H1 (cell line): Measurements from ENCODE around the gene HCAR1. TPM values are rescaled to one million over a fixed set of nuclear protein-coding genes. Genes with fewer than 3 reads are reported as not detected.

Experiments
- ASH2L ChIP-seq: fragments of 200-600, 300-600 bp; sonication (generic); IDR thresholded peaks from one replicate; pipeline ENCODE4 v1.7.1; 2017; ENCODE audit warnings: low read length
- BCL11A ChIP-seq, 2 experiments: IDR thresholded peaks; one replicate each; pipeline ENCODE4 v1.6.1; 2011; ENCODE audit warnings: low read depth in 2 of 2, low read length in 2 of 2, mild to moderate bottlenecking in 2 of 2
- MAFK ChIP-seq: IDR thresholded peaks from 2 replicates; pipeline ENCODE4 v1.6.1; 2012; ENCODE audit warnings: low read depth, mild to moderate bottlenecking, improper control_type of control experiment, low read length
- NANOG ChIP-seq: IDR thresholded peaks from 2 replicates; pipeline ENCODE4 v1.6.1; 2011; ENCODE audit warnings: low read length, low read depth, mild to moderate bottlenecking, inconsistent platforms; ENCODE audit not compliant: insufficient read depth, poor library complexity, severe bottlenecking
- POU5F1 ChIP-seq: IDR thresholded peaks from 2 replicates; pipeline ENCODE4 v1.6.1; 2011; ENCODE audit warnings: low read depth, mild to moderate bottlenecking, low read length, moderate library complexity
- TAF1 ChIP-seq: IDR thresholded peaks from 2 replicates; pipeline ENCODE4 v1.6.1; 2011; ENCODE audit warnings: mild to moderate bottlenecking, low read depth, low read length
- TAF7 ChIP-seq: optimal IDR thresholded peaks from 2 replicates; pipeline ENCODE3; 2011; ENCODE audit warnings: low read depth, mild to moderate bottlenecking, inconsistent platforms, low read length, moderate library complexity, borderline replicate concordance
- polyA plus RNA-seq, 7 experiments: library from polyadenylated mRNA; depleted of rRNA in 3 of 7; stranded (reverse) in 5 of 7; unstranded in 2 of 7; fragments of >200 nt in 5 of 7; fragments of 200-250 nt in 2 of 7; gene quantifications; 1 replicate in 5 of 7; 2 replicates in 1 of 7; 4 replicates in 1 of 7; pipeline versions ENCODE4 v1.2.1 to v1.2.3, GENCODE V29; 2011 to 2013; ENCODE audit warnings: missing spikeins in 2 of 7, mixed read lengths in 2 of 7
- total RNA-seq: library from RNA; stranded (reverse); fragmentation: NEBNext Ultra II Directional; extraction: Animal tissue kit (Norgen Biotek cat#: 25700); gene quantifications from 2 replicates; pipeline ENCODE4 v1.2.1, GENCODE V29; 2021

Gene HCAR1
- total and polyA plus RNA-seq, 2 of the 8 experiments (the other 6 are each of a cell fraction or from before 2014, with no cell fraction given): 0.02 TPM; not detected in 1

GRCh38 chr12:122684297-122684813, 46.3 kb downstream of the HCAR1 start (continued):
- TF ChIP-seq TAF7: no peak
- no peak for TF ChIP-seq TAF1
- TF ChIP-seq BCL11A (IDR thresholded peaks at IDR 0.05; ENCODE audit: low read depth in 2 of 2, low read length in 2 of 2): no peak
- TF ChIP-seq MAFK: no peak
- no peak for TF ChIP-seq ASH2L
- TF ChIP-seq NANOG: no peak
- TF ChIP-seq POU5F1: no peak
